ENCODE data around the gene EFHD2.

GRCh38 chr1:15413563-15414444, 4.1 kb downstream of the EFHD2 start:
- TF ChIP-seq CTCF (conservative IDR thresholded peaks at IDR 0.05; ENCODE audit: low read depth, low read length) (no peak), EZH2 (IDR thresholded peaks at IDR 0.05; ENCODE audit: low read length, unreplicated experiment) (no peak), EZH2phosphoT487 (IDR thresholded peaks at IDR 0.05; ENCODE audit: borderline replicate concordance, low read length) (no peak)
